Endometrial microvascular endothelial cells (primary cell): Measurements from ENCODE around the gene IFITM5. TPM values are rescaled to one million over a fixed set of nuclear protein-coding genes. Genes with fewer than 3 reads are reported as not detected.
"Not testable (repeated sequence)": the region's sequence is repeated elsewhere in the genome, so short reads cannot be mapped to it uniquely, and the experiment has no call there.

Experiments used
- in situ Hi-C: cut with HindIII; loops from 2 replicates; pipeline ENCODE4 v1.10.0; 2017; ENCODE audit warnings: low sequenced_read_pairs, low pct_unique_long_range_greater_than_20kb; ENCODE audit errors: inconsistent ontology term
- total RNA-seq: library from RNA; depleted of rRNA; stranded (reverse); fragments of >200 nt; gene quantifications from one replicate; pipeline ENCODE4 v1.2.3, GENCODE V29; 2015; ENCODE audit errors: inconsistent ontology term

Gene IFITM5
- total RNA-seq, 1 donor from 2014 or later = not detected

DNA sequence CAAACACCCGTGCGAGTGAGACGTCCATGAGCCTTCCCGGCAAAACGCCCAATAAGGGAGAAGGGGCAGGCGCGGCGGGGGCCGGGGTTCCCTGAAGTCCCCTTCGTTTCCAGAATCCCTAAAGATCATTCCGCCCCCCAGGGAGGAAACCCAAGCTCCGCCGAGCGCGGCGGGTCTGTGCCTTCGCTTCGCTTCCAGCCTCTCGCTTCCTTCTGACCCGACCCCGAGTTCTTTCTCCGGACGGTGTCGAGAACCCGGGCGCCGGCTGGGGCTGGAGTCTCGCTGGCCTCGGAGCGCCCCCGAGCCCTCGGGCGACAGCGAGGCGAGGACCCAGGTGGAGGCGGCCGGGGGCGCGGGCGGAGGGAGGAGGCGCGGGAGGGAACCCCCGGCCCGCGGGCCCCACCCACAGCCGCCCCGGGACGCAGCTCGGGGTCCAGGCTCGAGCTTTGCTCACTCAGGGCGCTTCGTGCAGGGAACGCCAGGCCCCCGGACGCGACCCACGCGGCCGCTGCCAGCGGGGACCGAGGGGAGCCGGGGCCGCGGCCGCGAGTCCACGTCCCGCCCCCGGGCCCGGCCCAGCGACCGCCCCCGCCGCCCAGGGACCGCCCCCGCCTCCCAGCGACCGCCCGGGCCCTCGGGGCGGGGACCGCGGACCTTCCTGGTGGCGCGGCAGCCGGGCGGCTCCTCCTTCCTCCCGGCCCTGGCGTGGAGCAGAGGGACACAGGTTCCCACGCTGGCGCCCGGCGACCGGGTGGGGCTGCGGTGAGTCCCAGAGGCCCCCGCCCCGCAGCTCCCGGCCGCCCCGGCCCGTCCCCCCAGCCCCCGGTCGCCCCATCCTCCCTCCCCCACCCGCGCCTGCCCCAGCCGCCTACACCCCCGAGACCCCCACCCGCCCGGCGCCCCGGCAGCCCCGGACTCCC lies 10.6 kb downstream of the IFITM5 start, which contains the start of gene PGGHG:
Gene PGGHG, plus strand, starts transcription at position 649 of the 920 bp plus-strand sequence. CDS start 691 bp downstream, outside the sequence.
- in situ Hi-C loops = no loop called here

DNA sequence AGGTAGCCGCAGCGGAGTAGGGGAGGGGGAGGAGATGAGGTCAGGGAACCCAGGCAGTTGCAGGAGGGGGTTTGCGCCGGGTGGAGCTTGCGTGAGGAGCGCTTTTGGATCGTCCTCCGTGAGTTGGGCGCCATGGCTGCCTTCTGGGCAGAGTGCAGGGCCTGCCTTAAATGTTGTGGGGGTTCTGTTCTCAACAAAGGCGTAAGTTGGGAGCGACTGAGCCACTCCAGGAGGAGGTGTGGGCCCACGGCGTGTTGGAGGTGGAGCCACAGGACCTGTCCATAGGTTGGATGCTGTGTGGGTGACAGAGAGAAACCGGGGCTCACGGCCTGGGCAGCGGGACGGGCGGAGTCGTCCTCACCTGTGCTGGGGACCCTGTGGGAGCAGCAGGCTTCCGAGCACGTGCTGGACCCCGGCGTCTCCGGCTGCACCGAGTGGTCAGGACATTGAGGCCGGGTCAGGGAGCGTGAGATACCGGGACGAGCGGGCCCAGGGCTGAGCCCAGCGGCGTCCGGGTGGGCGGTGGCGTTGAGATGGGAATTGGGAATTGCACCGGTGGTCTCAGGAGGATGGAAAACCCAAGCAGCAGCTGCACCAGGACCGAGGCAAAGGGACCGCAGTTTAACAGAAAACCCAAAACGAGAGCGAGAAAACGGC lies 11.4 kb downstream of the IFITM5 start:
- in situ Hi-C loops = no loop called here

DNA sequence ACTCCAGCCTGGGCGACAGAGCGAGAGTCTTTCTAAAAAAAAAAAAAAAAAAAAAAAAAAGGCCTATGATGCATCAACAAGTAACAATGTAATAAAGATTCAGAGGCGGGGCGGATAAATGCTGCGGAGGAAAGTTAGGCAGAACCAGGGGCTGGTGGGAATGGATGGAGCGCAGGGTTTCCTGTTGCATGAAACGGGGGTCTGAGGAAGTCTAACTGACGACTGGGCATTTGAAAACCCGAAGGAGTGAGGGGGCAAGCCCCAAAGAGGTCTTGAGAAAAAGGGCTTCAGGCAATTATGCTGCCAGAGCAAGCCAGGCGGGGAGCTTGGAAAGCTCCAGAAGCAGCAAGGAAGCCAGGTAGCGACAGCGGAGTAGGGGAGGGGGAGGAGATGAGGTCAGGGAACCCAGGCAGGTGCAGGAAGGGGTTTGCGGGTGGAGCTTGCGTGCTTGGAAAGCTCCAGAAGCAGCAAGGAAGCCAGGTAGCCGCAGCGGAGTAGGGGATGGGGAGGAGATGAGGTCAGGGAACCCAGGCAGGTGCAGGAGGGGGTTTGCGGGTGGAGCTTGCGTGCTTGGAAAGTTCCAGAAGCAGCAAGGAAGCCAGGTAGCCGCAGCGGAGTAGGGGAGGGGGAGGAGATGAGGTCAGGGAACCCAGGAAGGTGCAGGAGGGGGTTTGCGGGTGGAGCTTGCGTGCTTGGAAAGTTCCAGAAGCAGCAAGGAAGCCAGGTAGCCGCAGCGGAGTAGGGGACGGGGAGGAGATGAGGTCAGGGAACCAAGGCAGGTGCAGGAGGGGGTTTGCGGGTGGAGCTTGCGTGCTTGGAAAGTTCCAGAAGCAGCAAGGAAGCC lies 12.1 kb downstream of the IFITM5 start:
- in situ Hi-C loops = not testable (repeated sequence)

DNA sequence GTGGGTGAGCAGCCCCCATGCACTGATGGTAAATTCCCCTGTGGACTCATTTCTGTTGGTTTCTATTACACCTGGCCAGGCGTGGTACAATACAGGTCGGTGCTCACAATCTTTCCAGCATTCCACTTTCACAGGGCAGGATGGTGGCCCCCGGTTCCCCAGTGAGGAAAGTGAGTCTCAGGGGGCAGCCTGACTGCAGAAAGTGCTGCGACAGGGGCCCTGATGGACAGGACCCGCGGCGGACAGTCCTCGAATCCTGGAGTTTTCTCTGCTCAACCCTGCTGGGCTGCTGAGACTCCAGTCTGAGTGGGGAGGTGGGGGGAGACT lies 13.5 kb downstream of the IFITM5 start:
- in situ Hi-C loops = no loop called here

DNA sequence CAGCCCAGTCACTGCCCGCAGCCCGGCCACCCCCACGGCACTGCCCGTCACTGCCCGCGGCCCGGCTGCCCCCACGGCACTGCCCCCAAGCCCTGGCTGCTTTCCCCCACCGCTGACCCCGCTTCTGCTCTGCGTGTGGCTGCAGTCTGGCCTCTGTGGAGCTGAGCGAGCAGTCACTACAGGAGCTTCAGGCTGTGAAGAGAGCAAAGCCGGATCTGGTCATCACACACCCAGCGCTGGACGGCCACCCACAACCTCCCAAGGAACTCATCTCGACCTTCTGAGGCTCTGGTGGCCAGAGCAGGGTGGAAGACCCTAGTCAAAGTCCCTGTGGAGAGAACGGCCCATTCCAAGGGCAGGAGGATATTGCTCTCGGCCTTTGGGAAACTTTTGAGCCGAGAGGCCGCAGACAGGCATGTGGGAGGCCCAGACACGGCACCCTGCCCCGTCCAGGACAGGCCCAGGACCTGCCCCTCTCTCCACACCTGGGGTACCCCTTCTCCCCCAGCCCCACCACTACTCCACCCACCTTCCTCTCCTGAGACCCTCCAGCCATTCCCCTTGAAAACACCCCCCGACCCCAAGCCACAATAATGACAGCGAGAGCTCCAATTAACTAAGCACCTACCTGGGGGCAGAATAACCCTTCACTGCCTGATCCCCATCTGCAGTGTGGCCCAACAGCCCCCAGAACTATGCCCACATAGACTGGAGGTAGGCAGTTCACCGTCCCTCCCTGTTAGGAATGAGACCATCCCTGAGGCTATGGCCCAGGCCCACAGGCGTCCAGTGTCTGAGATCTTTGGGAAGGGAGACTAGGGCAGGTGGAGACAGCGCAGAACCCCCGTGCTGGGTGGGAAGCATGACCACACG lies 14.1 kb downstream of the IFITM5 start:
- in situ Hi-C loops = no loop called here

DNA sequence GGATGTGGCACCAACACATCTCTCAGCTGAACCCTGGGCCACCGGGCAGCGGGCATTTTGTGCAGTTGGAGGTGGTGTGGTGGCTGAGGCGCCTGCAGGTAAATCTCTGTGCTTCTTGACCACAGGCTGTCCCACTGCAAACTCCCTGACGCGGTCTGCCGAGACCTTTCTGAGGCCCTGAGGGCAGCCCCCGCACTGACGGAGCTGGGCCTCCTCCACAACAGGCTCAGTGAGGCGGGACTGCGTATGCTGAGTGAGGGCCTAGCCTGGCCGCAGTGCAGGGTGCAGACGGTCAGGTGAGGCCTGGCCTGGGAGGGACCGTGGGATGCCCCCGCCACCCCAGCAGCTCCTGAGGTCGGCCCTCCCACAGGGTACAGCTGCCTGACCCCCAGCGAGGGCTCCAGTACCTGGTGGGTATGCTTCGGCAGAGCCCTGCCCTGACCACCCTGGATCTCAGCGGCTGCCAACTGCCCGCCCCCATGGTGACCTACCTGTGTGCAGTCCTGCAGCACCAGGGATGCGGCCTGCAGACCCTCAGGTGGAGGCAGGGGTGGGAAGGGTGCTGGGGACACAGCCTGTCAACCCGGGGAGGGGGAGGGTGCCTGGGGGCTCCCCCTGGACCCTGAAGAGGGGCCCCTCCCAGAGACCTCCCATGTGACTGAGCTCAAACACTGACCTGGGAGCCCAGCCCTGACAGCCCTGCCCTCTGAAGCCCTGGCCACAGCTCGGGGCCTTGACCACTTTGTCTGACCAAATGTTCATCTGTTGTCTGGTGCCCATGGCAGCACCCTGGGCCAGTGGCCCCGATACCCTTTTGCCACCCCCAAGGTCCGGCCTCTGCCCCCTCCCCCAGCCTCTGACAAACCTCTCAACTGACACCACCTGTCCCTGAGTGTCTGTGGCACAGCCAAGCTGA lies 15.0 kb downstream of the IFITM5 start:
- in situ Hi-C loops = no loop called here

DNA sequence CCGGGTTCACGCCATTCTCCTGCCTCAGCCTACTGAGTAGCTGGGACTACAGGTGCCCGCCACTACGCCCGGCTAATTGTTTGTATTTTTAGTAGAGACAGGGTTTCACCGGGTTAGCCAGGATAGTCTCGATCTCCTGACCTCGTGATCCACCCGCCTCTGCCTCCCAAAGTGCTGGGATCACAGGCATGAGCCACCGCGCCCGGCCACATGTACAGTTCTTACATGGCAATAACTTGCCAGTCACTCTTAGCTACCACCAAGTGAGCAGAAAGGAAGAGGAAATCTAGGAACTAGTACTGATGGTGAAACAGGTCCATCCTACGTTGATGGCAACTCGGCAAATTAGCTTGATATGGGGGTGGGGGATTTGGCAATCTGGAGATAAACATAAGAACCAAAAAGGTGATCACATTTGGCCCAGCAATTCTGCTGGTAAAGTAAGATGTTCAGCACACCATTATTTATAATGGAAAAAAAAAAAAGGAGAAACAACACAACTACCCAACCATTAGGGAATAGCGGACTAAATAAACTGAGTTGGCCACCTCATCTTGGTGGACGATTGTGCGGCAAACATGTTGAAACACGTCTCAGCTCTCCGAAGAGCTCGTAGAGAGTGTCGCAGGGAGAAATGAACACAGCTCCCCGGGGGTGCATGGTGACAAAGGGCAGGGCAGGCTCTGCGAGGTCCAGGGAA lies 15.8 kb downstream of the IFITM5 start:
- in situ Hi-C loops = no loop called here

DNA sequence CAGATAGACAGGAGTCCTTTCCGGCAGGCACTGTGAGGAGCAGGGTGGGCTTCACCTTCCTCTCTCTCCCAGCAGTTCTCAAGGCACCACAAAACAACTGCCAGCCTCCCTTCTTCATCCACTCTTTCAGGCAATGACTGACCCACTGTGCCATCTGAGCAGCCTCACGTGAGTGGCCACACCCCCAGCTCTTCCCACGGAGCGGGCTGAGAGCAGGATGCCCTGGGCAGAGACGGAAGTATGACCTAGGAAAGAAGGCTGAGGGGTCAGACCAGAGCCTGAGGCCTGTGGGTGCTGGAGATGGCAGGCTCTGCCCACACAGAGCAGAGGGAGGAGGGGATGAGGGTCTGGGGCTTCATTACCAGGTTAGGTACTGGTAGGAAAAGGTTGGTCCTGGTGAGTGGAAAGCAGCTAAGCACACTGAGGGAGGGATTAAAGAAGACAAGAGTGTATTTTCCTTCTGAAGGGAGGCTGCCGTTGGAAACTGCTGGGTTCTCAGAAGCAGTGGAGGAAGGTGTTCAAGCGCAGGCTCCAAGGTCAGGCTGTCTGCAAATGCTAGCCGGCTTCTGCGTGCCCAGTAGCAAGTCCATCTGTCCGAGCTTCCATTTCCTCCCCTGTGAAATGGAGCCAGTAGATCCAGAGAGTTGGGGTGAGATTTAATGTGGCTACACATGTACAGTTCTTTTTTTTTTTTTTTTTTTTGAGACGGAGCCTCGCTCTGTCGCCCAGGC lies 16.5 kb downstream of the IFITM5 start:
- in situ Hi-C loops = no loop called here

DNA sequence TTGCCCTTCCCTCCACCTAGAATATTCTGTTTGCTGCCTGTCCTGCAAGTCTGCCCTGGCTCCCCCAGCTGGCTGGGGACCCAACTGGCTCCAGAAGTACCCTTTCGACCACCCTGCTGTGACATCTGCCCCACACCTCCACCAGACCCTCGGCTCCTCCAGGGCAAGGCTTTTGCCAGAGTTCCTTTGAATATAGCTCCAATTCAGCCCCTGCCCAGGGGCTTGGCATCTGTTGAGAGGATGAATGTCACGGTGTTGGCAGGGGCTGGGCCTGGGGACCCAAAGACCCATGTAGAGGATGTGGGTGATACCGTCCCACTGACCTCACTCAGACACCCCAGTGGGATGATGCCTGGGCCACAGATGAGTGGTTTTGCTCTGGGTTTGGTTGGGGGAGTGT lies 17.2 kb downstream of the IFITM5 start:
- in situ Hi-C loops = no loop called here

DNA sequence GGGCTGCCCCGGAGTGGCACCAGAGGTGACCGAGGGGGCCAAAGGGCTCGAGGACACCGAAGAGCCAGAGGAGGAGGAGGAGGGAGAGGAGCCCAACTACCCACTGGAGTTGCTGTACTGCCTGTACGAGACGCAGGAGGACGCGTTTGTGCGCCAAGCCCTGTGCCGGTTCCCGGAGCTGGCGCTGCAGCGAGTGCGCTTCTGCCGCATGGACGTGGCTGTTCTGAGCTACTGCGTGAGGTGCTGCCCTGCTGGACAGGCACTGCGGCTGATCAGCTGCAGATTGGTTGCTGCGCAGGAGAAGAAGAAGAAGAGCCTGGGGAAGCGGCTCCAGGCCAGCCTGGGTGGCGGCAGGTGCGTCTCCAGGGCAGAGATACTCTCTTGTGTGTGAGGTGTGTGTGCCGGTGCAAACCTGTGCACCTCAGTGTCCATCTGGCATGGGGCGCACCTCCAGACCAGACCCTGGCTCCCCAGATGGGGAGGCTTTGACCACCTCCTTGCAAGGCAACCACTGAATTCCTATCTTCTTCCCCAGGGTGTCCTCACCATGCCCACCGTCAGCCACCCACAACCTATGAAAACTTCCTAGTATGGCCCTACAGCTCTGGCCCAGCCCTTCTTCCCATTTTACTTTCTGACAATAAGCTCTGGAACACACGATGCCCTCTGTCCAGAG lies 17.7 kb downstream of the IFITM5 start:
- in situ Hi-C loops = no loop called here

DNA sequence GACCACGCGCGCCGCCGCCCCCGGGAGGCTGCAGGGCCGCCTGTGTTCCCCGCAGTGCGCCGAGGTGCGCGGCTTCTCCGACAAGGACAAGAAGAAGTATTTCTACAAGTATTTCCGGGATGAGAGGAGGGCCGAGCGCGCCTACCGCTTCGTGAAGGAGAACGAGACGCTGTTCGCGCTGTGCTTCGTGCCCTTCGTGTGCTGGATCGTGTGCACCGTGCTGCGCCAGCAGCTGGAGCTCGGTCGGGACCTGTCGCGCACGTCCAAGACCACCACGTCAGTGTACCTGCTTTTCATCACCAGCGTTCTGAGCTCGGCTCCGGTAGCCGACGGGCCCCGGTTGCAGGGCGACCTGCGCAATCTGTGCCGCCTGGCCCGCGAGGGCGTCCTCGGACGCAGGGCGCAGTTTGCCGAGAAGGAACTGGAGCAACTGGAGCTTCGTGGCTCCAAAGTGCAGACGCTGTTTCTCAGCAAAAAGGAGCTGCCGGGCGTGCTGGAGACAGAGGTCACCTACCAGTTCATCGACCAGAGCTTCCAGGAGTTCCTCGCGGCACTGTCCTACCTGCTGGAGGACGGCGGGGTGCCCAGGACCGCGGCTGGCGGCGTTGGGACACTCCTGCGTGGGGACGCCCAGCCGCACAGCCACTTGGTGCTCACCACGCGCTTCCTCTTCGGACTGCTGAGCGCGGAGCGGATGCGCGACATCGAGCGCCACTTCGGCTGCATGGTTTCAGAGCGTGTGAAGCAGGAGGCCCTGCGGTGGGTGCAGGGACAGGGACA lies 18.4 kb downstream of the IFITM5 start:
- in situ Hi-C loops = no loop called here

DNA sequence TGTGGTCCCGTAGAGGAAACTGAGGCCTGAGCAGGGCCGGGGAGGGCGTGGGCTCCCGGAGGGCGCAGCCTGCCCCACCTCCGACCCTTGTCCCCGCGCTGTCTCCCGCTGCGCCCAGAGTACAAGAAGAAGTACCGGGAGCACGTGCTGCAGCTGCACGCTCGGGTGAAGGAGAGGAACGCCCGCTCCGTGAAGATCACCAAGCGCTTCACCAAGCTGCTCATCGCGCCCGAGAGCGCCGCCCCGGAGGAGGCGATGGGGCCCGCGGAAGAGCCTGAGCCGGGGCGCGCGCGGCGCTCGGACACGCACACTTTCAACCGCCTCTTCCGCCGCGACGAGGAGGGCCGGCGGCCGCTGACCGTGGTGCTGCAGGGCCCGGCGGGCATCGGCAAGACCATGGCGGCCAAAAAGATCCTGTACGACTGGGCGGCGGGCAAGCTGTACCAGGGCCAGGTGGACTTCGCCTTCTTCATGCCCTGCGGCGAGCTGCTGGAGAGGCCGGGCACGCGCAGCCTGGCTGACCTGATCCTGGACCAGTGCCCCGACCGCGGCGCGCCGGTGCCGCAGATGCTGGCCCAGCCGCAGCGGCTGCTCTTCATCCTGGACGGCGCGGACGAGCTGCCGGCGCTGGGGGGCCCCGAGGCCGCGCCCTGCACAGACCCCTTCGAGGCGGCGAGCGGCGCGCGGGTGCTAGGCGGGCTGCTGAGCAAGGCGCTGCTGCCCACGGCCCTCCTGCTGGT lies 19.2 kb downstream of the IFITM5 start:
- in situ Hi-C loops = no loop called here

DNA sequence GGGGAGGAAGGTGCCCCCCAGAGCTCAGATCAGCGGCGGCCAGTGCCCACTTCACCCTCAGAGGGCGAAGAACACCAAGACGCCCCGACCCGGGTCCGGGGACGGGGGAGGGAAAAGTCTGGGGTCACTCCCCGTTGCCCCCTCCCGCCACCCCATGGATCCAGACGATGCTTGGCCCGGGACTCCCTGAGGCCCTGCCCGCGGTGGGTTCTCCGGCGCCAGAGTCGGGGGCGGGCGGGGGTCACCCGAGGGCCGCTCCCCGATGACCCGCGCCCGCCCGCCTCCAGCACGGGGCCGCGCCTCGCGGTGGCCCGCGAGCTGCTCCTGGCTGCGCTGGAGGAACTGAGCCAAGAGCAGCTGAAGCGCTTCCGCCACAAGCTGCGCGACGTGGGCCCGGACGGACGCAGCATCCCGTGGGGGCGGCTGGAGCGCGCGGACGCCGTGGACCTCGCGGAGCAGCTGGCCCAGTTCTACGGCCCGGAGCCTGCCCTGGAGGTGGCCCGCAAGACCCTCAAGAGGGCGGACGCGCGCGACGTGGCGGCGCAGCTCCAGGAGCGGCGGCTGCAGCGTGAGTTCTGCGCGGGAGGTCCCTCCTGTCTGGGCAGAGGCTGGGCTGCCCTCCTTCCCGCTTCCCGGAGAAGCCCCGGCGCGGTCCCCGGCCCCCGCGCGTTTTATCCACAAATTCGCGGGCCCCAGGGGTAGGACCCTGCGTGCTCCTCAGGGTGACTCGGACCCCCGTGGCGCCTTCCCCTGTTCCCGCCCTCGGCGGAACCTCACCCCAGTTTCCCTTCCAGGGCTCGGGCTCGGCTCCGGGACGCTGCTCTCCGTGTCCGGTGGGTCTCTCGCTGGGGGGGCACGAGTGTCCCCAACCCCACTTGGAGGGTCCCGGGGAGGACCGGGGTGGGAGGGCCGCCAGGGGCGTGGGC lies 20.0 kb downstream of the IFITM5 start:
- in situ Hi-C loops = no loop called here
